GM18870 (cell line): ENCODE data around the gene QSER1.

ENCODE experiments used
- ATAC-seq: cut with Tn5 transposase; IDR thresholded peaks from one replicate; pipeline ENCODE4 v1.9.1; 2021; ENCODE audit warnings: moderate library complexity; ENCODE audit not compliant: unreplicated experiment

Gene QSER1

GRCh38 chr11:32890843-32891656 lies 1.6 kb upstream of the QSER1 start:
- ATAC-seq = no peak

- ATAC-seq = no peak
Measured at GRCh38 chr11:32891657-32892354, 805 bp upstream of the QSER1 start.

- no peak for ATAC-seq
Measured at GRCh38 chr11:32893093-32893342, 407 bp downstream of the QSER1 start.

GRCh38 chr11:32893343-32894148 lies 935 bp downstream of the QSER1 start:
- ATAC-seq = no peak

- ATAC-seq = peak; percentile 18
Measured at GRCh38 chr11:32894149-32894827, 1.7 kb downstream of the QSER1 start.

- no peak for ATAC-seq
Measured at GRCh38 chr11:32894921-32895320, 2.3 kb downstream of the QSER1 start.

GRCh38 chr11:32895471-32895870 lies 2.9 kb downstream of the QSER1 start:
- ATAC-seq = no peak

- ATAC-seq = no peak
Measured at GRCh38 chr11:32897103-32897502, 4.5 kb downstream of the QSER1 start.

- ATAC-seq = peak; percentile 70
Measured at GRCh38 chr11:32899438-32899837, 6.8 kb downstream of the QSER1 start.

- ATAC-seq = no peak
Measured at GRCh38 chr11:32902089-32902665, 9.6 kb downstream of the QSER1 start.

- no peak for ATAC-seq
Measured at GRCh38 chr11:32905028-32905667, 12.5 kb downstream of the QSER1 start.

GRCh38 chr11:32908619-32909018 lies 16.0 kb downstream of the QSER1 start:
- ATAC-seq = no peak

- ATAC-seq = no peak
Measured at GRCh38 chr11:32911413-32911812, 18.8 kb downstream of the QSER1 start.

GRCh38 chr11:32913445-32913844 lies 20.8 kb downstream of the QSER1 start:
- no peak for ATAC-seq

GRCh38 chr11:32916361-32916760 lies 23.8 kb downstream of the QSER1 start:
- no peak for ATAC-seq

GRCh38 chr11:32916994-32917393 lies 24.4 kb downstream of the QSER1 start:
- ATAC-seq = no peak

GRCh38 chr11:32918427-32918826 lies 25.8 kb downstream of the QSER1 start:
- no peak for ATAC-seq

GRCh38 chr11:32919338-32919737 lies 26.7 kb downstream of the QSER1 start:
- ATAC-seq = no peak

GRCh38 chr11:32920570-32920969 lies 28.0 kb downstream of the QSER1 start:
- ATAC-seq = no peak

- no peak for ATAC-seq
Measured at GRCh38 chr11:32921204-32921603, 28.6 kb downstream of the QSER1 start.
